ENCODE results near the gene NACC2. TPM values are rescaled to one million over a fixed set of nuclear protein-coding genes. Genes with fewer than 3 reads are reported as not detected.
A peak's percentile ranks its signal among the peaks of the same experiment; 100 is the strongest.

Gene NACC2
- total and polyA plus RNA-seq, 2 of the 8 experiments (the other 6 are each of a cell fraction or from before 2014, with no cell fraction given) = 8.3 to 14.0 TPM

DNA sequence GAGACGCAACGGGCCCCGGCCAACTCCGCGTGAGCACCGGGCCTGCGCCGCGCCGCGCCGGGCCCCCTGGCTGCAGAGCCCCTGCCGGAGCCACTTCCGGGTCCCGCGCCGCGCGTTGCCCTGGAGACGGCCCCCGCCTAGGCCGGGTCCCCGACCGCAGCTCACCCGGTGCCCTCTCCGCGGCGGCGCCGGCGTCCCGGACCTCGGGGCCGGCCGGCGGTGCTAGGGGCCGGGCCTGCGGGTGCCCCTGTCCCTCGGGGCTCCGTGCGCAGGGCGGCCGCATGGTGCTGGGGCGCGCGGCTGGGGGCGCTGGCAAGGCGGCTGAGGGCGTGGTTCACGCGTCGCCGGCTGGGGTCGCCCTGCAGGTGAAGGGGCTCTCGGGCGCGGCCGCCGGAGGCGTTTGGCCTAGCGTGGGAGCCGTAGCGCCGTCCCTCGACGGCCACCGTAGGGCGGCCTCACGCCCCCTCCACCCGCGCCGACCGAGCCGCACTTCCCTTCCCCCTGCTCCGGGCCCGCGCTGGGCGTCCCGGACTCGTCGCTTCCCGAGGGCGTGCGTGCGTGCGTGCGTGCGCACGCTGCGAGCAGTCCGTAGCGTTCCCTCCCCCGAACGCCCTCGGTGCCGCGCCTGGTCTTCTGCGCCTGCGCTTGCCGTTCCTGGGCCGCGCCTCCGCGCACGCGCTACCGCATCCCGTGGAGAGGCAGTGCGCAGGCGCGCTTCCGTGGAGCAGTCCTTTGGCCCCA is 23.4 kb upstream of the NACC2 start, which contains the start of gene TMEM250 (continued):
- TF ChIP-seq SAP30 (IDR thresholded peaks at IDR 0.05; ENCODE audit: insufficient read depth, insufficient replicate concordance, low read length) = no peak
- no peak for TF ChIP-seq JUN (IDR thresholded peaks at IDR 0.05; ENCODE audit: low read depth, low read length)
- peak; percentile 14; the same call in 1 of the 2 replicates for TF ChIP-seq CEBPB (IDR thresholded peaks at IDR 0.05; ENCODE audit: low read depth, low read length)
- no peak for TF ChIP-seq JUND (IDR thresholded peaks at IDR 0.05; ENCODE audit: low read length)
- no peak for TF ChIP-seq SIRT6 (IDR thresholded peaks at IDR 0.05; ENCODE audit: low read length)
- TF ChIP-seq FOSL1 (IDR thresholded peaks at IDR 0.05; ENCODE audit: insufficient read depth, low read depth, low read length) = no peak
- TF ChIP-seq SUZ12 (IDR thresholded peaks at IDR 0.05; ENCODE audit: low read length) = peak; percentile 33; the same call in 1 of the 2 replicates
- no peak for TF ChIP-seq GTF2F1 (IDR thresholded peaks at IDR 0.05; ENCODE audit: borderline replicate concordance, low read depth, low read length)
- TF ChIP-seq CTBP2 (IDR thresholded peaks at IDR 0.05; ENCODE audit: borderline replicate concordance, insufficient read depth, insufficient read length, low read length) = peak; percentile 32
- no peak; the same call in 1 of the 2 replicates for TF ChIP-seq TAF1 (IDR thresholded peaks at IDR 0.05; ENCODE audit: low read depth, low read length)
- no peak for TF ChIP-seq RFX5 (IDR thresholded peaks at IDR 0.05; ENCODE audit: borderline replicate concordance, low read depth, low read length)
- peak; percentile 13 for TF ChIP-seq ASH2L (IDR thresholded peaks at IDR 0.05; ENCODE audit: low read length)
- TF ChIP-seq ZNF274 (IDR thresholded peaks at IDR 0.05; ENCODE audit: borderline replicate concordance, extremely low read depth, low read length) = no peak
- TF ChIP-seq, protein P1, sequence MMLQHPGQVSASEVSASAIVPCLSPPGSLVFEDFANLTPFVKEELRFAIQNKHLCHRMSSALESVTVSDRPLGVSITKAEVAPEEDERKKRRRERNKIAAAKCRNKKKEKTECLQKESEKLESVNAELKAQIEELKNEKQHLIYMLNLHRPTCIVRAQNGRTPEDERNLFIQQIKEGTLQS (IDR thresholded peaks at IDR 0.05; ENCODE audit: insufficient read depth, low read depth, low read length) = no peak
- TF ChIP-seq EZH2 (IDR thresholded peaks at IDR 0.05; ENCODE audit: low read depth, low read length, severe bottlenecking) = no peak
- 0 out of 2 replicates have a peak, but pooled peaks have one; percentile 47 for TF ChIP-seq TCF12 (IDR thresholded peaks at IDR 0.05; ENCODE audit: low read depth, low read length)
- TF ChIP-seq BRCA1 (IDR thresholded peaks at IDR 0.05; ENCODE audit: low read depth, low read length) = no peak
- peak; percentile 51 for TF ChIP-seq PHF8 (conservative IDR thresholded peaks at IDR 0.05; ENCODE audit: low read depth, low read length)
- TF ChIP-seq EGR1 (IDR thresholded peaks at IDR 0.05; ENCODE audit: borderline replicate concordance, low read depth, low read length) = peak; percentile 61; the same call in 1 of the 2 replicates
- peak in 1 of 2 experiments; percentile 14; a peak in 1 of 4 replicates for TF ChIP-seq RAD21 (IDR thresholded peaks at IDR 0.05 in 1 of 2, conservative IDR thresholded peaks at IDR 0.05 in 1 of 2; ENCODE audit: low read depth in 2 of 2, low read length in 2 of 2)
- no peak for TF ChIP-seq RNF2 (IDR thresholded peaks at IDR 0.05; ENCODE audit: borderline replicate concordance, low read depth, low read length, missing control alignments, poor library complexity, severe bottlenecking)
- TF ChIP-seq SIX5 (IDR thresholded peaks at IDR 0.05; ENCODE audit: low read depth, low read length) = no peak
